Neuronal stem cell (in vitro differentiated cells): Measurements from ENCODE around the gene SIPA1.
A peak's percentile ranks its signal among the peaks of the same experiment; 100 is the strongest.
"Not testable (repeated sequence)": the region's sequence is repeated elsewhere in the genome, so short reads cannot be mapped to it uniquely, and the experiment has no call there.

ENCODE experiments used
- DNase-seq: peaks from one replicate; pipeline ENCODE4 v3.0.0-alpha.2; 2013; ENCODE audit warnings: low spot score
- H2AFZ ChIP-seq: one replicate; pipeline ENCODE4 v1.6.1; 2013; ENCODE audit warnings: mild to moderate bottlenecking, low read length, inconsistent platforms
- H2AK5ac ChIP-seq: 2 replicates; pipeline ENCODE4 v1.6.1; 2013; ENCODE audit warnings: low read depth, mild to moderate bottlenecking, inconsistent platforms, low read length, moderate library complexity, mixed read lengths
- H2BK120ac ChIP-seq: 2 replicates; pipeline ENCODE4 v1.6.1; 2013; ENCODE audit warnings: low read depth, mild to moderate bottlenecking, inconsistent platforms, low read length, moderate library complexity, mixed read lengths
- H2BK12ac ChIP-seq: one replicate; pipeline ENCODE4 v1.6.1; 2013; ENCODE audit warnings: low read length, inconsistent platforms
- H2BK15ac ChIP-seq: 2 replicates; pipeline ENCODE4 v1.6.1; 2013; ENCODE audit warnings: mild to moderate bottlenecking, low read length, inconsistent platforms, mixed read lengths
- H2BK5ac ChIP-seq: one replicate; pipeline ENCODE4 v1.6.1; 2013; ENCODE audit warnings: inconsistent platforms, mild to moderate bottlenecking, low read length, moderate library complexity
- H3K14ac ChIP-seq: one replicate; pipeline ENCODE4 v1.6.1; 2013; ENCODE audit warnings: low read length, inconsistent platforms
- H3K18ac ChIP-seq: 2 replicates; pipeline ENCODE4 v1.6.1; 2013; ENCODE audit warnings: low read length, inconsistent platforms
- H3K23ac ChIP-seq: 2 replicates; pipeline ENCODE4 v1.6.1; 2013; ENCODE audit warnings: low read depth, mild to moderate bottlenecking, mixed read lengths, low read length, inconsistent platforms; ENCODE audit not compliant: poor library complexity
- H3K27ac ChIP-seq: replicated peaks from 3 replicates; pipeline ENCODE4 v1.5.1; 2013; ENCODE audit warnings: low read length, inconsistent platforms
- H3K27me3 ChIP-seq, 3 experiments: 2 replicates each; pipeline ENCODE4 v1.6.1; 2013; ENCODE audit warnings: low read length in 3 of 3, mild to moderate bottlenecking in 2 of 3, inconsistent platforms in 1 of 3, low read depth in 1 of 3, mixed read lengths in 1 of 3, moderate library complexity in 1 of 3; ENCODE audit not compliant: control insufficient read depth in 3 of 3, insufficient read depth in 3 of 3
- H3K36me3 ChIP-seq, 2 donors: replicated peaks in 1 of 2; 2 replicates each; pipeline ENCODE4 v1.6.1; 2013; ENCODE audit warnings: low read length in 2 of 2; ENCODE audit not compliant: control insufficient read depth in 2 of 2, insufficient read depth in 2 of 2
- H3K4ac ChIP-seq: 2 replicates; pipeline ENCODE4 v1.6.1; 2013; ENCODE audit warnings: inconsistent platforms, mild to moderate bottlenecking, low read length, moderate library complexity
- H3K4me1 ChIP-seq, 2 donors: 1 replicate in 1 of 2; 2 replicates in 1 of 2; pipeline ENCODE4 v1.6.1; 2013; ENCODE audit warnings: low read length in 2 of 2, low read depth in 1 of 2; ENCODE audit not compliant: control insufficient read depth in 2 of 2, insufficient read depth in 1 of 2
- H3K4me2 ChIP-seq: one replicate; pipeline ENCODE4 v1.6.1; 2013; ENCODE audit warnings: mild to moderate bottlenecking, low read length, inconsistent platforms; ENCODE audit not compliant: insufficient read depth, poor library complexity, severe bottlenecking
- H3K4me3 ChIP-seq, 2 donors: 2 replicates each; pipeline ENCODE4 v1.5.1; 2013; ENCODE audit warnings: low read length in 2 of 2, mild to moderate bottlenecking in 2 of 2, inconsistent platforms in 1 of 2, moderate library complexity in 1 of 2
- H3K79me1 ChIP-seq: one replicate; pipeline ENCODE4 v1.6.1; 2013; ENCODE audit warnings: low read depth, mild to moderate bottlenecking, inconsistent platforms, low read length, moderate library complexity
- H3K9ac ChIP-seq: one replicate; pipeline ENCODE4 v1.6.1; 2013; ENCODE audit warnings: mild to moderate bottlenecking, low read depth, low read length, inconsistent platforms; ENCODE audit not compliant: poor library complexity
- H3K9me3 ChIP-seq, 2 donors: replicated peaks in 1 of 2; 2 replicates each; pipeline versions ENCODE3 to v1.6.1; 2013; ENCODE audit warnings: low read length in 2 of 2, mild to moderate bottlenecking in 2 of 2, inconsistent platforms in 1 of 2, low read depth in 1 of 2, mixed read lengths in 1 of 2, moderate library complexity in 1 of 2; ENCODE audit not compliant: control insufficient read depth in 2 of 2, insufficient read depth in 1 of 2
- H4K8ac ChIP-seq: one replicate; pipeline ENCODE4 v1.6.1; 2013; ENCODE audit warnings: low read depth, mild to moderate bottlenecking, inconsistent platforms, low read length, moderate library complexity
- H4K91ac ChIP-seq: one replicate; pipeline ENCODE4 v1.6.1; 2013; ENCODE audit warnings: low read length, low read depth, mild to moderate bottlenecking, inconsistent platforms; ENCODE audit not compliant: poor library complexity
- WGBS, 2 donors: extraction: QIAGEN DNeasy Blood & Tissue Kit; methylation state at CpG; one replicate each; pipeline ENCODE4 v1.1.7; 2013; ENCODE audit warnings: missing lambda C conversion rate in 2 of 2, mixed read lengths in 1 of 2; ENCODE audit not compliant: insufficient read length in 2 of 2, insufficient replicate concordance in 1 of 2; ENCODE audit errors: extremely low coverage in 2 of 2; 5-methylcytosine and 5-hydroxymethylcytosine counted together

SIPA1 gene

DNA sequence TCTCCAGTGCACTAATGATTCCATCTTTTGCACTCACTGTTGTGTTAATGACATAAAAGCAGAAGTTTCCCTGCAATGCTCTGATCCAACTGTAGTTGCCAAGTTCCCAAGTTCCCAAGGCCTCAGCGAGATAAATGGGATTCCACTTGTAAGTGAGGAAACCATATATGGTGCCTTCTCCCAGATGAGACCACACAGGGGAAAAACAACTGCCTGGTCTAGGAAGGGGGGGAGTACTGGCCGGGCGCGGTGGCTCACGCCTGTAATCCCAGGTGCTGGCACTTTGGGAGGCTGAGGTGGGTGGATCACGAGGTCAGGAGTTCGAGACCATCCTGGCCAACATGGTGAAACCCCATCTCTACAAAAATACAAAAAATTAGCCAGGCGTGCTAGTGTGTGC is 48.1 kb downstream of the SIPA1 start:
- Histone ChIP-seq H4K8ac (no peak overlapping the region), H4K91ac (no peak overlapping the region), H3K79me1 (no peaks in the 10 kb centered on the region), H3K9ac (no peak overlapping the region), H3K36me3 (no peaks in the 10 kb centered on the region), H2AK5ac (no peak overlapping the region), H3K4ac (no peak overlapping the region), H2BK15ac (no peak overlapping the region), H3K4me2 (no peak overlapping the region), H2BK5ac (no peak overlapping the region), H3K14ac (no peak overlapping the region), H2AFZ (no peak overlapping the region), H3K27me3 (peaks cover 0 to 7% (median 0%) of the 10 kb centered on the region in 3 experiments), H3K23ac (no peak overlapping the region), H2BK120ac (no peak overlapping the region), H3K18ac (no peak overlapping the region), H3K4me1 (no peaks in the 10 kb centered on the region), H3K9me3 (no peaks in the 10 kb centered on the region), H2BK12ac (no peak overlapping the region), H3K27ac (no peak overlapping the region), H3K4me3 (no peak overlapping the region)
- DNase-seq, result no peak
- no CpG with 5 or more reads among the region's 8 CpGs for WGBS, 2 donors

DNA sequence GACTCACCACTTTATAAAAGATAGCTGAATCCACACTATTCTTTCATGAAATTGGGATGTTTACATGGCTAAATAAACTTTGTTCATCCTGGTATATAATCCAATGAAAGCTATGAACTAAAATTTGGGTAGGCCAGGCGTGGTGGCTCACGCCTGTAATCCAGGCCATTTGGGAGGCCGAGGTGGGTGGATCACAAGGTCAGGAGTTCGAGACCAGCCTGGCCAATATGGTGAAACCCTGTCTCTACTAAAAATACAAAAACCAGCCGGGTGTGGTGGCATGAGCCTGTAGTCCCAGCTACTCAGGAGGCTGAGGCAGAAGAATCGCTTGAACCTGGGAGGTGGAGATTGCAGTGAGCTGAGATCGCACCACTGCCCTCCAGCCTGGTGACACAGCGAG is 53.9 kb downstream of the SIPA1 start:
- not testable (repeated sequence) for H2AFZ ChIP-seq, H3K9me3 ChIP-seq, H3K27me3 ChIP-seq, H4K91ac ChIP-seq, H2BK120ac ChIP-seq, DNase-seq, H3K4ac ChIP-seq, H4K8ac ChIP-seq, H2BK15ac ChIP-seq, H3K23ac ChIP-seq, H3K18ac ChIP-seq, H3K36me3 ChIP-seq, H3K9ac ChIP-seq, H3K27ac ChIP-seq, H2BK5ac ChIP-seq, H2AK5ac ChIP-seq, H2BK12ac ChIP-seq, H3K4me3 ChIP-seq, H3K79me1 ChIP-seq, H3K4me1 ChIP-seq, H3K14ac ChIP-seq, H3K4me2 ChIP-seq
- WGBS, 2 donors, result no CpG with 5 or more reads among the region's 8 CpGs

DNA sequence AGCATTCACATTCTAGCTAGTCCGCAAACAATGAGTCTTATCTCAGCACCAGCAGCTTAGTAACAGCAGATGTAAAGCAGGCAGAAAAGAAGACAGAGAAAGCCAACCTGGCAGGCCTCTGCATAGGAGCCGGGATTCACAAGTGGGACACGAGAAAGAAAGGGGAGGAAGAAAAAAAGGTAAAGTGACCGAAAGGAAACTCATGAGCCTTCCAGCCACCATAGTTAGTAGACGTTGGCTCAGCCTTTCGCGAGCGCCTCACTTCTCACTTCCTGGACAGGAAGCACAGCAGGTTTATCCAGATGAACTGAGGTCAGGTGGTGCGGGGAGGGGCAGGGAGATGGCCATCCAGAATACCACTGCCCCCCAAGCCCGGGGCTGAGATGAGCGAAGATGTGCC is 54.5 kb downstream of the SIPA1 start:
- no CpG with 5 or more reads among the region's 11 CpGs for WGBS, 2 donors
- Histone ChIP-seq H4K8ac (no peak overlapping the region), H3K4me1 (peaks cover 4 to 6% of the 10 kb centered on the region in 2 donors), H3K9ac (no peak overlapping the region), H3K14ac (no peak overlapping the region), H3K18ac (no peak overlapping the region), H3K4me2 (no peak overlapping the region), H2BK5ac (no peak overlapping the region), H2BK12ac (no peak overlapping the region), H3K27me3 (no peaks in the 10 kb centered on the region), H2AFZ (peak overlapping the region; percentile 74), H4K91ac (no peak overlapping the region), H2AK5ac (no peak overlapping the region), H3K9me3 (no peaks in the 10 kb centered on the region), H3K4ac (no peak overlapping the region), H2BK15ac (no peak overlapping the region), H2BK120ac (no peak overlapping the region), H3K79me1 (no peaks in the 10 kb centered on the region), H3K4me3 (no peak overlapping the region), H3K36me3 (no peaks in the 10 kb centered on the region), H3K27ac (no peak overlapping the region), H3K23ac (no peak overlapping the region)
- no peak for DNase-seq

DNA sequence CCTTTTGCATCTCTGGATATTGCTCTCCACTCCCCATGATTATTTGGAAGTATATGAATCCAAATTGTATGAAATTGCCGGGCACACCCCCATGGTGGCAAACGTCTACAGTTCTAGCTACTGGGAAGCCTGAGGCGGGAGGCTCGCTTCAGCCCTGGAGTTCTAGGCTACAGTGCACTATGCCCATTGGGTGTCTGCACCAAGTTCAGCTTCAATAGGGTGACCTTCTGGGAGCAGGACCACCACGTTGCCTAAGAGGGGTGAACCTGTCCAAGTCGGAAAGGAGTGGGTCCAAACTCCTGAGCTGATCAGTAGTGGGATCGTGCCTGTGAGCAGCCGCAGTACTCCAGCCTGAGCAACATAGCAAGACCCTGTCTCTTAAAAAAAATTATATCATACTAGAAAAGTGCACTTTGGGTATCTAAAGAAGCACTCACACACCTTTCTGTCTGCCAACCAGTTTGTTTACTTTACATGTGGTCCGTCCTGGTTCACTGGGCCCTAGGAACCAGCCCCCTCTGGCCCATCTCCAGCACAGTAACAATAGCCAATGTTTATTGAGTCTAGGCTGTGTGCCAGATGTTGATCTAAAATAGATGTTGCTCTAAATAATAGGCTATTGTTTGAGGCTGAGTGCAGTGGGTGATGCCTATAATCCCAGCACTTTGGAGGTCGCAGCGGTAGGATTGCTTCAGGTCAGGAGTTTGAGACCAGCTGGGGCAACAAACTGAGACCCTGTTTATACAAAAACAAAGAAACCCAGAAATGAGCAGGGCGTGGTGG is 57.7 kb downstream of the SIPA1 start:
- no peak for DNase-seq

More for the DNA sequence above, 57.7 kb downstream of the SIPA1 start:
- Histone ChIP-seq H3K18ac (no peak overlapping the region), H3K4me3 (no peak overlapping the region), H3K4me1 (peaks cover 4 to 6% of the 10 kb centered on the region in 2 donors), H4K8ac (no peak overlapping the region), H3K23ac (no peak overlapping the region), H3K9ac (no peak overlapping the region), H3K9me3 (peaks cover 6 to 9% of the 10 kb centered on the region in 2 donors), H2AK5ac (no peak overlapping the region), H3K4me2 (no peak overlapping the region), H2BK120ac (no peak overlapping the region), H3K79me1 (no peaks in the 10 kb centered on the region), H3K4ac (no peak overlapping the region), H3K14ac (no peak overlapping the region), H2BK5ac (no peak overlapping the region), H3K27me3 (peaks cover 0 to 3% (median 0%) of the 10 kb centered on the region in 3 experiments), H2AFZ (no peak overlapping the region), H4K91ac (no peak overlapping the region), H3K27ac (no peak overlapping the region), H2BK12ac (no peak overlapping the region), H2BK15ac (no peak overlapping the region), H3K36me3 (no peaks in the 10 kb centered on the region)
- no CpG with 5 or more reads among the region's 12 CpGs for WGBS, 2 donors
